Retinal pigment epithelial cell (primary cell): Measurements from ENCODE around the gene AHRR.
"Not testable (repeated sequence)": the region's sequence is repeated elsewhere in the genome, so short reads cannot be mapped to it uniquely, and the experiment has no call there.

ENCODE experiments used
- DNase-seq: peaks from one replicate; pipeline ENCODE4 v3.0.0-alpha.2; 2010; ENCODE audit warnings: low read depth
- H3K4me3 ChIP-seq: 2 replicates; pipeline ENCODE4 v1.5.1; 2011; ENCODE audit warnings: mild to moderate bottlenecking, low read length, control low read depth, moderate library complexity
- TF ChIP-seq, protein P1 (sequence below): conservative IDR thresholded peaks from 2 replicates; pipeline ENCODE4 v1.5.1; 2011; ENCODE audit warnings: low read depth, low read length, control low read depth, inconsistent platforms

AHRR gene

DNA sequence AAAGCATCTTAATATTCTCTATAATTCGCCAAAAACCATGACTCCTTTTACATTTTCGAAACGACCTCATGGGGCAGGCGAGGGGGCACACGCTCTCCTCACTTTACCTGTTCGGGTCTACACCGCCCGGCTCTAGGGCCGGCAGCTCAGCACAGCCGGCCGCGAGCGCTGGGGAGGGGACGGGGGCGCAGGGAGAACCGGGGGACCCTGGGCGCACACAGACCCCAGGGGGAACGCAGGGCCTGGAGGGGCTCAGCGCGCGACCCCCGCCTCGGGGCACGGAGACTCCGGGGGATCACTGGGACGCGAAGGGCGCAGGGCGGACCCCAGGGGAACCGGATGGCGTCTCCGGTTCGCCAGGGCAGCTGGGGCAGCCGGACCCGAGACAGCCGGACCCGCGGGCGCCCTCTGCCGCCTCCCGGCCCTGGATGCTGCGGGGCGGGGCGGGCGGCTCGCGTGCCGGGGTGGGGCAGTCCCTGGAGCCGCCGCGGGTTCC is at the start of gene AHRR:
TSS of gene AHRR (plus strand) at position 485 of the 496 bp plus-strand sequence. CDS start 22,189 bp downstream, outside the sequence.
- DNase-seq = no peak
- peak within 1 kb of the TSS; percentile 39 for H3K4me3 ChIP-seq
- TF ChIP-seq, protein P1, sequence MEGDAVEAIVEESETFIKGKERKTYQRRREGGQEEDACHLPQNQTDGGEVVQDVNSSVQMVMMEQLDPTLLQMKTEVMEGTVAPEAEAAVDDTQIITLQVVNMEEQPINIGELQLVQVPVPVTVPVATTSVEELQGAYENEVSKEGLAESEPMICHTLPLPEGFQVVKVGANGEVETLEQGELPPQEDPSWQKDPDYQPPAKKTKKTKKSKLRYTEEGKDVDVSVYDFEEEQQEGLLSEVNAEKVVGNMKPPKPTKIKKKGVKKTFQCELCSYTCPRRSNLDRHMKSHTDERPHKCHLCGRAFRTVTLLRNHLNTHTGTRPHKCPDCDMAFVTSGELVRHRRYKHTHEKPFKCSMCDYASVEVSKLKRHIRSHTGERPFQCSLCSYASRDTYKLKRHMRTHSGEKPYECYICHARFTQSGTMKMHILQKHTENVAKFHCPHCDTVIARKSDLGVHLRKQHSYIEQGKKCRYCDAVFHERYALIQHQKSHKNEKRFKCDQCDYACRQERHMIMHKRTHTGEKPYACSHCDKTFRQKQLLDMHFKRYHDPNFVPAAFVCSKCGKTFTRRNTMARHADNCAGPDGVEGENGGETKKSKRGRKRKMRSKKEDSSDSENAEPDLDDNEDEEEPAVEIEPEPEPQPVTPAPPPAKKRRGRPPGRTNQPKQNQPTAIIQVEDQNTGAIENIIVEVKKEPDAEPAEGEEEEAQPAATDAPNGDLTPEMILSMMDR = peak; percentile 40

GRCh38 chr5:271828-272167 is 49.7 kb upstream of the AHRR start:
- DNase-seq = not testable (repeated sequence)
- H3K4me3 ChIP-seq = peak overlapping the region; percentile 61

GRCh38 chr5:273091-273490 is 48.4 kb upstream of the AHRR start:
- H3K4me3 ChIP-seq, DNase-seq: not testable (repeated sequence)

GRCh38 chr5:273491-273890 is 48.0 kb upstream of the AHRR start:
- not testable (repeated sequence) for DNase-seq, H3K4me3 ChIP-seq

DNA sequence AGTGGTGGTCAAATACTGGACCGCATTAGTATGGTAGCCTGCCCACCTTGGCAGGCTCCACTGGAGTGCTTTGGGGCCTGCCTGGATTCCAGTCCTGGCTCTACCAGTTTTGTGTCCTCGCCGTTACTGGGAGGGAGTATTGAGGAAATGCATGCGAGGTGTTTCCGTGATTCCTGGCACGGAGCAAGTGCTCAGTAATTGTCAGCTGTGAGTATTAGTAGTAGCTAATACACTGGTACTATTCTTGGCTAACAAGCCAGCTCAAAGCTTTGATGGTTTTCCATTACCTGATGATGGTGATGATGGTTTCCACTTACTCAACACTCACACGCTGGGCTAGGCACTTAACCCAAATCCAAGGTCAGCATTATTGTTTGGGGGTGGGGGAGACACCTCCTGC is 47.2 kb upstream of the AHRR start:
- DNase-seq = not testable (repeated sequence)

GRCh38 chr5:278646-279045 is 42.9 kb upstream of the AHRR start:
- TF ChIP-seq, protein P1 = no peak
- no peak overlapping the region for H3K4me3 ChIP-seq
- no peak for DNase-seq

More for the DNA sequence above, 47.2 kb upstream of the AHRR start:
- H3K4me3 ChIP-seq = not testable (repeated sequence)

DNA sequence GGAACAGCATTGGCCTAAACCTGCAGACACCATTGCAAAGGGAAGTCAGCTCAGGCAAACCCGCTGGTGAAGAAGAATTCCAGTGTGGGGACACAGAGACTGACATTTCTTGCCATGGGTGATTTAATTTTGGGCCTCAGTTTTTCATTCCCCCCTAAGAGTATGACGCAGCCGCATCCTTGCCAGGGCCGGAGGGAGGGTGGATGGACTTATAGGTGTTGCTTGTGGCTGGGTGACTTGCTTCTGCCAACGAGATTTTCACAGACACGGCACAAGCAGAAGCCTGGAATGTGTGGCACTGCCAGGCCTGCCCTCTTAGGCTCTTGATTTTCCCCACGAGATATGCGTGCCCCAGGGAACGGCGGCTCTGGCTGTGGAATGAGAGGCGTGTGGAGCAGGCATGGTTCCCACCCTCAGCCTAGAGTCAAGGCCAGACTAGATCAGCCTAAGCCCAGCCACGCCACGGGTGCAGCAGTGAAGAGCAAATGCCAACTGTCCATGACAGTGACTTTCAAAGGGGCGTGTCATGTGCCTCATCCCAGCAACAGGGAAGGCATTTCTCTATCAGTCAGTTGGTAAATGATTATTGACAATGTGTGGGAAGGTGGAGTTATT is 42.4 kb upstream of the AHRR start:
- H3K4me3 ChIP-seq, DNase-seq: not testable (repeated sequence)

DNA sequence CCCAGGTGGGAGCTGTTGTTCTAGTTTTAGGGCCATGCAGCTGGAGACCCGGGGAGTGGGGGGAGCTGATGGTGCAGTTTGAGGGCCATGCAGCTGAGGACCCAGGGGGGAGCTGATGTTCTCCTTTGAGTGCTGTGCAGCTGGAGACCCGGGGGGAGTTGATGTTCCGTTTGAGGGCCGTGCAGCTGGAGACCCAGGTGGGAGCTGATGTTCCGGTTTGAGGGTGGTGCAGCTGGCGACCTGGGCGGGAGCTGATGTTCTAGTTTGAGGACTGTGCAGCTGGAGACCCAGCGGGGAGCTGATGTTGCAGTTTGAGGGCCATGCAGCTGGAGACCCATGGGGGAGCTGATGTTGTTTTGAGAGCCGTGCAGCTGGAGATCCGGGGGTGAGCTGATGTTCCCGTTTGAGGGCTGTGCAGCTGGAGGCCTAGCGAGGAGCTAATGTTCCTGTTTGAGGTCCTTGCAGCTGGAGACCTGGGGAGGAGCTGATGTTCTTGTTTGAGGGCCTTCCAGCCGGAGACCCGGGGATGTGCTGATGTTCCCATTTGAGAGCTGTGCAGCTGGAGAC is 35.4 kb upstream of the AHRR start:
- TF ChIP-seq, protein P1 = no peak

GRCh38 chr5:290200-290599 is 31.3 kb upstream of the AHRR start:
- not testable (repeated sequence) for H3K4me3 ChIP-seq, DNase-seq

More for the DNA sequence above, 35.4 kb upstream of the AHRR start:
- H3K4me3 ChIP-seq = no peak overlapping the region
- no peak for DNase-seq

DNA sequence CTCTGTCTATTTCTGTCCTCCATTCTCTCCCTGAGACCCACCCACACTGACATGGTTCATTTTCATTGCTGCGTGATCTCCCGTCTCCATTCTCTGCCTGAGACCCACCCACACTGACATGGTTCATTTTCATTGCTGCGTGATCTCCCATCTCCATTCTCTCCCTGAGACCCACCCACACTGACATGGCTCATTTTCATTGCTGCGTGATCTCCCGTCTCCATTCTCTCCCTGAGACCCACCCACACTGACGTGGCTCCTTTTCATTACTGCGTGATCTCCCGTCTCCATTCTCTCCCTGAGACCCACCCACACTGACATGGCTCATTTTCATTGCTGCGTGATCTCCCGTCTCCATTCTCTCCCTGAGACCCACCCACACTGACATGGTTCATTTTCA is 30.2 kb upstream of the AHRR start:
- DNase-seq, H3K4me3 ChIP-seq: not testable (repeated sequence)

DNA sequence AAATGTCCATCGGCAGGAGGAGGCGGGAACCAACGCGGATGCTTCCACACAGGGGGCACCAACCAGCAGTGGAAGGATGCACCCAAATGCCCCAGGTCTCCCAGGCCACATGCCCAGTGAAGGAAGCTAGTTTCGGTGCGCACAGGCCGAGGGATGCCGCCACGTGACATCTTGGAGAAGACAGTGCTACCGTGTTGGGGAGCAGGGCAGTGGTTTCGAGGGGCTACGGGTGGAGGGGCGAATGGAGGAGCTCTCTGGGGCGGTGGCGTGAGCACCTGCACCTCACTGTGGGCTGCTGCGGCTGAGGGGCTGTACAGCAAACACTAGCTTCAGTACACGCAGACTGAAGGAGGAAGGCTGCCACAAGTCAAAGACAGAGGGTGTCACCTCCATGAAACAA is 26.7 kb upstream of the AHRR start:
- H3K4me3 ChIP-seq, DNase-seq: not testable (repeated sequence)

DNA sequence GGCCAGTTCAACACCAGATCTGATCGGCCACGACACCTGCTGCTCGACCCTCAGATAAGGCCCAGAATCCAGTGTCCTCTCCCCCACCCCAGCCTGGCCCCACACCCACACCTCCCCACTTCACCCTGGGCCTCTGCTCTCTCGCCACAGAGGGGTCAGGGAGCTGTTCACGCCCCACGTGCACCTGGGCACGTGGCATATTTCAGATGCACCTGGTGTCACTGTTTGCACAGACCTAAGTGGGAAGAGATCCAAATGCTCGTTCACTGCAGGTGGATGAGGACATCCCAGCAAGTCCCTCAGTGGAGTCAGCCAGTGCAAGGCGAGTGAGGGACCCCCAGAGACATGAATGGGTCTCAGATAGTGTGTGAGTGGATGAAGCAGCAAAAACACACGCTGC is 25.3 kb upstream of the AHRR start:
- H3K4me3 ChIP-seq, DNase-seq: not testable (repeated sequence)

DNA sequence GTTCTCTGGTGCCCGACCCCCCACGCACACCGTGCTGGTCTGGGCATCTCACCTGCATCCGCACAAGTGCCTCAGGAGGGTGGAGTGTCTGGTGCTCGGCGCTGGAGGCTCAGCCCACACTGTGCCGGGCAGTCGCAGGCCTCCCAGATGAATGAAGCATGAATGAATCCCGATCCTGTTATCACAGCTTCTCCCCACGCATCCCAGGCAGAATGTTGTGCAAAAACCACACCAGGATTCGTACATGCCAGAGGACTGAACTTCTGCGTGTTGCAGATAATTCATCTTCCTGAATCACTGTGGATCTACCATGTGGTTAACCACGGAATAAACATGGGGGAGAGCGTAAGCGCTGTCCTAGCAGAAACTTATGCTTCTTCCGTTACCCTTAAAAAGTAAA is 24.6 kb upstream of the AHRR start:
- not testable (repeated sequence) for H3K4me3 ChIP-seq, DNase-seq

GRCh38 chr5:297448-297847 is 24.1 kb upstream of the AHRR start:
- H3K4me3 ChIP-seq = not testable (repeated sequence)

DNA sequence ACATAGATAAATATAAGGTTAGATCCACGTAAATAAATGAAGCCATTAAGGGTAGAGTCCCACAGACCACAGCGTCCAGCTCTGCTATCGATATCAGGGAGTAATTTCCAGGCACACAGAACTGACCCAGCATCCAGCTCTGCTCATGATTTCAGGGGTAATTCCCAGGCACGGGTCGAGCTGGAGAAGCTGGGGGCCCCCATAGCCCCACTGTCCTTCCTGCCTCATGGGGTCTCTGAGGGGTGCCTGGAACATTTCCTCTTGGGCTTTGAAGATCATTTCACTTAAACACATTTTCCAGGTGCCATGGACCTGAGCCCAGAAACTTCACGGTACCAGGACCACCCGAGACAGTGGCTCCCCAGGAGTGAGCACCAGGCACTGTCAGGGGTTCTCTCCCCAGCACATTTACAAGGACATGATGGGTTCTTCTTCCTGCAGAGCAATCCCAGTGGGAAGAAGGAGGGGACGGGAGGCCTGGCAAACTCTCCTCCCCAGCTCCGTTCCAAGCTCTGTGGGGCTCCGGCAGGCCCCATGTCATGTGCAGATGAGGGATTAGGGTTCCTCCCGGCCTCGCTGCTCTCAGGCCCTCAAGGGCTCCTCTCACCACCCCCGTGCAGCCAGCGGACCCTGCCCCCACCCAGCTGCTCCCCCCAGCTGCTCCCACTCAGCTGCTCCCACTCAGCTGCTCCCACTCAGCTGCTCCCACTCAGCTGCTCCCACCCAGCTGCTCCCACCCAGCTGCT is 23.4 kb upstream of the AHRR start:
- not testable (repeated sequence) for DNase-seq, H3K4me3 ChIP-seq

More at GRCh38 chr5:297448-297847, 24.1 kb upstream of the AHRR start:
- DNase-seq = not testable (repeated sequence)
